SK-N-MC (cell line): ENCODE results near the gene DSCAM.

ENCODE experiments used
- DNase-seq: peaks from one replicate; pipeline ENCODE4 v3.0.0-alpha.2; 2011; ENCODE audit warnings: low read depth, low spot score
- H3K27ac ChIP-seq: fragments of 200-600 bp; sonication (generic); 2 replicates; pipeline ENCODE4 v1.5.1; 2016; ENCODE audit warnings: mixed run types
- H3K36me3 ChIP-seq: fragments of 200-600 bp; sonication (generic); 2 replicates; pipeline ENCODE4 v1.6.1; 2017; ENCODE audit warnings: antibody characterized with exemption, low read length, mixed read lengths; ENCODE audit not compliant: insufficient read depth
- H3K4me3 ChIP-seq: fragments of 200-600 bp; sonication (generic); 2 replicates; pipeline ENCODE4 v1.5.1; 2016
- H3K9ac ChIP-seq: fragments of 200-600 bp; sonication (generic); 2 replicates; pipeline ENCODE4 v1.8.0; 2017; ENCODE audit warnings: mixed run types, mixed read lengths; ENCODE audit not compliant: insufficient read length
- H3K9me3 ChIP-seq: fragments of 200-600 bp; sonication (generic); 2 replicates; pipeline ENCODE4 v1.6.1; 2017; ENCODE audit warnings: low read depth, mild to moderate bottlenecking, antibody characterized with exemption, low read length, moderate library complexity, mixed read lengths
- EZH2 ChIP-seq: fragments of 200-600 bp; sonication (generic); IDR thresholded peaks from one replicate; pipeline ENCODE4 v1.6.1; 2017; ENCODE audit warnings: antibody characterized with exemption
- FOXP2 ChIP-seq: optimal IDR thresholded peaks from 2 replicates; pipeline ENCODE3; 2011; ENCODE audit warnings: mild to moderate bottlenecking, moderate library complexity; ENCODE audit not compliant: insufficient read depth; ENCODE audit errors: extremely low read length, control extremely low read depth
- POLR2AphosphoS5 ChIP-seq: IDR thresholded peaks from 2 replicates; pipeline ENCODE4 v1.6.1; 2012; ENCODE audit warnings: mild to moderate bottlenecking, low read depth, low read length, borderline replicate concordance

DSCAM gene

DNA sequence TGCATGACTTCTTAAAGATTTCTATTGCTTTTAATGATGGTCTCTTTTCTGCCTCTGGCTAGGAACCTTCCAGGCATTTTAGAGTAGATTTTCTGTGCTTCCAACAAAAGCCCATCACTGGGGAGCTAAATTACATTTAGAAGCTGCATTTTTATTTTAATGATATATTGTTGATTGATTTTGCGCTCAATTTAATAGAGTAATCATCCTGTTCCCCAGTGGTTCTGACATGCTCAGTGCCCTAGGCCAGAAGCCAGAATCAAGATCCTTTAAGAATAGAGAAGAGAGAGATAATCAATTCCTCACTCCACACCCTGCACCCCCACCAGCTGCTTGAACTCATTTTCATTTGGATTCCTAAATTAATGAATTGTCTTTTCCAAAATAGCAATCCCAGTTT lies 881.9 kb downstream of the DSCAM start:
- TF ChIP-seq EZH2 (no peak), FOXP2 (no peak), POLR2AphosphoS5 (no peak)
- Histone ChIP-seq H3K36me3 (no peaks in the 10 kb centered on the region), H3K9me3 (no peaks in the 10 kb centered on the region), H3K27ac (no peak overlapping the region), H3K9ac (no peak overlapping the region), H3K4me3 (no peak overlapping the region)
- DNase-seq, result no peak

DNA sequence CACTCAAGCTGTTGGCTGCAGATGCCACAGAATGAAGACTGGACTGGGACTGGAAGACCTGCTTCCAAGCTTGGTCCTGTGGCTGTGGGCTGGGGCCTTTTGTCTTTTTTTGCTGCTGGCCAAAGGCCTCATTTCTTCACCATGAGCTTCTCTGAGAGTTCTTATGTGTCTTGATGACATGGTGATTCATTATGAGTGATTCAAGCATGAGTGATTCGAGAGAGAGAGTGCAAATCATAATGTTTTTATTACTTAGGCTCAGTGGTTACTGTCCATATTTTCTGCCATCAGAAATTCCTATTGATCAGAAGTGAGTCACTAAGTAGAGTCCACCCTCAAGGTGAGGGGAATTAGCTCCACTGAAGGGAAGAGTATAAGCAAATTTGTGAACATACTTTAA lies 885.7 kb downstream of the DSCAM start:
- Histone ChIP-seq H3K4me3 (no peak overlapping the region), H3K27ac (no peak overlapping the region), H3K36me3 (no peaks in the 10 kb centered on the region), H3K9ac (no peak overlapping the region), H3K9me3 (no peaks in the 10 kb centered on the region)
- TF ChIP-seq FOXP2 (no peak), POLR2AphosphoS5 (no peak), EZH2 (no peak)
- DNase-seq, result no peak
